Peyer's patch (tissue), 4 donors: Measurements from ENCODE around the gene UQCRC1. TPM values are rescaled to one million over a fixed set of nuclear protein-coding genes. Genes with fewer than 3 reads are reported as not detected.

ENCODE experiments used
- DNase-seq, 3 donors: peaks; one replicate each; pipeline ENCODE4 v3.0.0-alpha.2; 2017 to 2019
- H3K27ac ChIP-seq, 4 donors: fragments of 200-600 bp; sonication (generic); one replicate each; pipeline ENCODE4 v1.5.1; 2016 to 2019
- H3K27me3 ChIP-seq, 2 donors: fragments of 200-600 bp; sonication (generic); one replicate each; pipeline ENCODE4 v1.5.1; 2019
- H3K36me3 ChIP-seq, 3 donors: fragments of 200-600 bp; sonication (generic); one replicate each; pipeline ENCODE4 v1.5.1; 2016 to 2019
- H3K4me1 ChIP-seq, 4 donors: fragments of 200-600 bp; sonication (generic); one replicate each; pipeline ENCODE4 v1.5.1; 2016 to 2019
- H3K4me3 ChIP-seq, 4 donors: fragments of 200-600 bp; sonication (generic); 1 replicate in 3 of 4; 2 replicates in 1 of 4; pipeline ENCODE4 v1.5.1; 2016 to 2019; ENCODE audit warnings: mild to moderate bottlenecking in 1 of 4
- H3K9me3 ChIP-seq, 4 donors: fragments of 200-600 bp; sonication (generic); one replicate each; pipeline ENCODE4 v1.5.1; 2016 to 2019; ENCODE audit warnings: mild to moderate bottlenecking in 1 of 4
- CTCF ChIP-seq, 6 experiments: fragments of 450-650 bp in 4 of 6; fragments of 200-600 bp in 2 of 6; sonication (generic) in 1 of 6; IDR thresholded peaks; one replicate each; pipeline ENCODE4 v1.5.1; 2017 to 2019; ENCODE audit warnings: antibody characterized with exemption in 6 of 6, mild to moderate bottlenecking in 3 of 6, moderate library complexity in 1 of 6
- POLR2A ChIP-seq, 2 donors: fragments of 450-650 bp; IDR thresholded peaks; one replicate each; pipeline ENCODE4 v1.5.1; 2017; ENCODE audit warnings: antibody characterized with exemption in 2 of 2, mild to moderate bottlenecking in 2 of 2, moderate library complexity in 2 of 2
- total RNA-seq, 4 donors: library from RNA; depleted of rRNA; stranded (reverse); fragments of >200 nt; gene quantifications; one replicate each; pipeline ENCODE4 v1.1.0, GENCODE V29; 2016

UQCRC1 gene
- total RNA-seq, 4 donors from 2014 or later = 313 to 857 (median 761) TPM

DNA sequence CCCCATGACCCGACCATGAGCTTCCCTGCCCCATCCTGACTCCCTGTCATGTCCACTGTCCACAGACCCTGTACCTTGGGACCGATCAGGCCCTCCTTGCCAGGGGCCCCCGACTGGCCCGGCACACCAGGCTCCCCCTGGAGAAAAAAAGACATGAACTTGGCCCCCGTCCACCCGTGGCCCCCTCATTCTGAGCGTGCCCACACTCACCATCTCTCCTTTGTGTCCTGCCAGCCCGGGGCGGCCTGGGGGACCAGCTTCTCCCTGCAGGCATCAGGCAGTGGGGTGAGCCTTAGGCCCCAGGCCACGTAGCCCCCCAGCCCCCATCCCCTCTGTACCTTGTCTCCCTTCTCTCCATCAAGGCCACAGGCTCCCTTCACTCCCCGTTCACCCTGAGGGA, 41.9 kb downstream of the UQCRC1 start:
- H3K9me3 ChIP-seq = no peaks in the 10 kb centered on the region
- no peaks in the 10 kb centered on the region for H3K27me3 ChIP-seq
- DNase-seq = no peak
- no peaks in the 10 kb centered on the region for H3K36me3 ChIP-seq
- H3K4me3 ChIP-seq = no peak overlapping the region
- TF ChIP-seq POLR2A (IDR thresholded peaks at IDR 0.05) (no peak), CTCF (IDR thresholded peaks at IDR 0.05) (no peak)
- H3K27ac ChIP-seq = no peak overlapping the region
- H3K4me1 ChIP-seq = no peaks in the 10 kb centered on the region

DNA sequence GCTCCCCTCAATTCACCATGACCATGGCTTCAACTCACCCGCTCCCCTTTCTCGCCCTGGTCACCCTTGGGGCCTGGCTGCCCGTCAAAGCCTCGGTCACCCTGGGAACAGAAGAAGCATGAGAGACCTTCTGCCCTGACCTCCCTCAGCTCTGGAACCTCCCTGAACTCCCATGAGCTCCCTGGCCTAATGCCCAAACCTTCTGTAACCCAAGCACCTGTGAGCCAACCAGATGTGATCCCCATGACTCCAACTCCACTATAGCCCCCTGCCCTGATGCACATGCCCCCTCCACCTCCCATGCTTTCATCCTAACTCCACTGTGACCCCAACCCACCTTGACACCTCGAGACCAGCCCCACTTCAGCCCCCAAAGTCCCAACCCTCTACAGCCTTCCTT, 42.4 kb downstream of the UQCRC1 start:
- no peaks in the 10 kb centered on the region for H3K27me3 ChIP-seq
- H3K9me3 ChIP-seq = no peaks in the 10 kb centered on the region
- TF ChIP-seq CTCF (IDR thresholded peaks at IDR 0.05) (no peak), POLR2A (IDR thresholded peaks at IDR 0.05) (no peak)
- no peaks in the 10 kb centered on the region for H3K36me3 ChIP-seq
- no peak for DNase-seq
- no peaks in the 10 kb centered on the region for H3K4me1 ChIP-seq
- no peak overlapping the region for H3K4me3 ChIP-seq
- H3K27ac ChIP-seq = no peak overlapping the region

DNA sequence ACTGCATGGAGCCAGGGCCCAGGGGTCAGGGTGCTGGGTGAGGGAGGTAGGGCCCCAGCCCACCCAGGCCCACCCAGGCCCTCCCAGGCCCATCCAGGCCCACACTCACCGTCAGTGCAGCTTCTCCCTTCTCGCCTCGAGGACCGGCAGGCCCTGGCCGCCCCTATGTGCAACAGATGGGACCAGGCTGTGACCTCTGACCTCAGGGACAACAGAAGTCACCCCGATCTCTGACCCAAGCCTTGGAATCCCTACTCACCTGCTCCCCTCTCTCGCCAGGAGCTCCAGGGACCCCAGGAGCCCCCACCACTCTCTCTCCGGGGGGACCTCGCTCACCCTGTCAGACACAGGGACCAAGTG, 43.1 kb downstream of the UQCRC1 start:
- DNase-seq = no peak
- Histone ChIP-seq H3K27ac (no peak overlapping the region), H3K27me3 (no peaks in the 10 kb centered on the region), H3K4me1 (no peaks in the 10 kb centered on the region), H3K4me3 (no peak overlapping the region), H3K36me3 (no peaks in the 10 kb centered on the region), H3K9me3 (no peaks in the 10 kb centered on the region)
- TF ChIP-seq POLR2A (IDR thresholded peaks at IDR 0.05) = no peak
- TF ChIP-seq CTCF (IDR thresholded peaks at IDR 0.05) = no peak

DNA sequence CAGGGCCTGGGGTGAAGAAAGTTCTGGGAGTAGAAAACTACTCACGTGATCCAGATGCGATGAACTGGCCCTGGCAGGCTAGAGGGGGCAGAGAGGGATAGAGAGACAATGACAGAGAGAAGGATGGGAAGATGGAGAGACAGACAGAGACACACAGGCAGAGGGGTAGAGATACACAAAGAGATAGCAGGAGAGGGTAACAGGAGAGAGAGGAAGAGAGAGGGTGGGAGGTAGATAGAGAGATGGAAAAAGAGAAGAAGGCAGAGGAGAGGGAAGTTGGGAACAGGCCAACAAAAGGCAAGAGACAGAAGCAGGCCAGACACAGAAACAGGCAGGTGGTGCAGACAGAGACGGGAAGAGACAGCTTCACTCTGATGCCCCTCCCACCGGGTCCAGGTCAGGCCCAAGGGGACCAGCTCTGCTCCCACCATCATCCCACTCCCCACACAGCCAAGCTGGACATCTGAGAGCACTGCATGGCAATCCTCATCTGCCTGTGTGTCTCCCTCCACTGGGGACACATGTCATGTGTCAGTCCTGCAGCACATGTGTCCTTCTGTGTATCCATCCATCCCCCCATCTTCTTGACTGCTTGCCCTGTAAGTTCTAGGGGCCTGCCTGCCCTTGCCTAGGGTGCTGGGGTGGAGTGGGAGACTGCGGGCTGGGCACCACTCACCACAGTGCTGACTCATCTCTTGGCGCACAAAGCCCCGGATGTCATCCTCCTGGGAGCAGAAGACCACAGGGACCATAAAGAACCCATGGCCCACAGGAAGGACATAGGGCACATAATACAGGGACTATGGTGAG, 43.6 kb downstream of the UQCRC1 start:
- no peak overlapping the region for H3K27ac ChIP-seq
- no peak overlapping the region for H3K4me3 ChIP-seq
- no peak for DNase-seq
- H3K4me1 ChIP-seq = peaks cover 0 to 4% (median 2%) of the 10 kb centered on the region in 4 donors
- no peaks in the 10 kb centered on the region for H3K36me3 ChIP-seq
- no peak for TF ChIP-seq POLR2A (IDR thresholded peaks at IDR 0.05)
- no peak for TF ChIP-seq CTCF (IDR thresholded peaks at IDR 0.05)
- H3K27me3 ChIP-seq = no peaks in the 10 kb centered on the region
- H3K9me3 ChIP-seq = no peaks in the 10 kb centered on the region

GRCh38 chr3:48565186-48565585, 44.3 kb downstream of the UQCRC1 start:
- peaks cover 0 to 10% (median 2%) of the 10 kb centered on the region in 4 donors for H3K4me1 ChIP-seq
- no peaks in the 10 kb centered on the region for H3K9me3 ChIP-seq
- DNase-seq = no peak
- no peaks in the 10 kb centered on the region for H3K27me3 ChIP-seq
- H3K4me3 ChIP-seq = no peak overlapping the region
- H3K36me3 ChIP-seq = no peaks in the 10 kb centered on the region
- TF ChIP-seq CTCF (IDR thresholded peaks at IDR 0.05) (no peak), POLR2A (IDR thresholded peaks at IDR 0.05) (no peak)
- no peak overlapping the region for H3K27ac ChIP-seq
